Subcutaneous preadipocyte (primary cell): ENCODE results near the gene KCNN1. TPM values are rescaled to one million over a fixed set of nuclear protein-coding genes. Genes with fewer than 3 reads are reported as not detected.

Experiments
- small RNA-seq: library from RNA; depleted of rRNA; stranded (forward); fragments of <200 nt; gene quantifications from one replicate; pipeline ENCODE3, GENCODE V24; 2012
- total RNA-seq: library from RNA; depleted of rRNA; stranded (reverse); fragments of >200 nt; gene quantifications from 2 replicates; pipeline ENCODE4 v1.2.3, GENCODE V29; 2012

Gene KCNN1
- not detected in 2 replicates for total RNA-seq

GRCh38 chr19:17966550-17967256 lies at the start of gene KCNN1:
Gene KCNN1 (plus strand): TSS chr19:17967107. CDS start chr19:17973889, 6,782 bp downstream.

DNA sequence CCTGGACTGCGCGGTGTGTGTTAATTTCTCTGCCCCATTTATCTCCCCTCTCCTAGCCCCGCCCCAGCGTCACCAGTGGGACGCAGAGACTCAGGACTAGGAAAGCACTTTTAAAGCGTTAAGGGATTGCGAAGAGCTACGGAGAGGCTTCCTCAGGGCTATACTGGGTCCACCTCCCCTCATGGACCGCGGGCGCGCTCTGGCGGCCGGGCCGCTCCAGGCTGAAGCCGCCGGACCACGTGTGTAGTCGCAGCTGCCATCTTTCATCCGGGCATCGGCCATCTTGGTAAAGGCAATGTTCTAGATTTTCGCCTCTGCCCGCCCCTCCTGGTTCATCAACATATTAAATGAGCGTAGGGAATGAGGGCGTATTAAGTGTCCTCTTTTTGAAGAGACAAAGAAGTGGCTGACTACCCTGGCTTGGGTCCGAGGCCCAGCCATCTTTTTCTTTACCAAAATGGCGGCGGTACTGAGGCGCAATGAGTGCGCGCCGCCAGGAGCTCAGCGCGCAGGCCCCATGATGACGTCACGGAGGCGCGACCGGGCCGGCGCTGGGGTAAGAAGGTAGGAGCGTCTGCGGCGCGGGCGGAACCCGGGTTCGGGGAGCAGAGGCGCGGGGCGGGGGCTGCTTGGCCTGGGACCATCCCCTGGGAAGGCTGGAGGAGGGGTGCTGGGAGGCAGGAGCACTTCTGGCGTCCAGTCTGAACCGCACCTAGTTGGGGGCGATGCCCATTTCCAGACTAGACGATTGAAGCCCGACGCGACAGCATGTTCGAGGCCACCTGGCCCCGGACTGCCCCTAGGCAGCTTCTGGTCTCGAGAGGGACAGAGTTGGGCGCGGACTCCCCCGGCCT lies 34.2 kb upstream of the KCNN1 start, which contains the start of gene CCDC124:
TSS of gene CCDC124 (plus strand) at position 531 of the 854 bp plus-strand sequence. CDS start 3,406 bp downstream, outside the sequence.

DNA sequence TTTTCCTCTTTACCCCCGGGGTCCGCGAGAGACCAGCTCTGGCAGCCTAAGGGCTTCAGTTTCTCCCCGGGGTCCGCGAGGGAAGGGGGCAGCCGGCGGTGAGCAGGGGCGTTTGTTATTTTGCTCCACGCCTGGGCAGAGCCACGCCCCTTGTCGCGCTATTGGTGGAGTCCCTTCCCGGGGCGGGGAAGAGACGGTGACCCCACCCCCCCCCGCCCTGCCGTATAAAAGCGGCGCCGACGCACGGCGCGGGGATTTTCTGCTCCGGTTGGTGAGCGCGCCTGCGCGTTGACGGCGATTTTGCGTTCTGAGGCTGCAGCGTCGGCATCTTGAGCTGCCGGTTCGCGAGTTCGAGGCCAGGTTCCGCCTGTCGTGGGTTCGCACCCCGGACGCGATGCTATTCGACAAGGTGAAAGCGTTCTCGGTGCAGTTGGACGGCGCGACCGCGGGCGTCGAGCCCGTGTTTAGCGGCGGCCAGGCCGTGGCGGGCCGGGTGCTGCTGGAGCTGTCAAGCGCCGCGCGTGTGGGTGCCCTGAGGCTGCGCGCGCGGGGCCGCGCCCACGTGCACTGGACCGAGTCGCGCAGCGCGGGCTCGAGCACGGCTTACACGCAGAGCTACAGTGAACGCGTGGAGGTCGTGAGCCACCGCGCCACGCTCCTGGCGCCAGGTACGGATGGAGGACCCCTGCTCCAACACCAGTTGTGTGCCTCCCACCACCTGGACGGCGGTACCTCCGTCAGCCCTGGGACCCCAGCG lies 41.2 kb downstream of the KCNN1 start, which contains the start of gene ARRDC2:
TSS of gene ARRDC2 (plus strand) at position 254 of the 757 bp plus-strand sequence. CDS start at position 395, 141 bp downstream.

Small RNA genes lying within 50 kb of the gene (small RNA-seq; reads per million reads assigned to genes)
- gene RNA5SP468: not detected

Other genes starting within 250 kb of the KCNN1 start
- 25.4 and 29.7 TPM in 2 replicates for gene MAP1S, start 247.6 kb upstream of the KCNN1 start, total RNA-seq
- 0.73 and 1.2 TPM in 2 replicates for gene FCHO1, start 215.6 kb upstream of the KCNN1 start, total RNA-seq
- not detected in 2 replicates for gene B3GNT3, start 172.0 kb upstream of the KCNN1 start, total RNA-seq
- not detected in 2 replicates for gene INSL3, start 145.6 kb upstream of the KCNN1 start, total RNA-seq
- gene JAK3, start 119.1 kb upstream of the KCNN1 start, total RNA-seq: 0.78 and 2.2 TPM in 2 replicates
- gene RPL18A, start 107.2 kb upstream of the KCNN1 start, total RNA-seq: 931 and 1,160 TPM in 2 replicates
- gene SLC5A5, start 95.2 kb upstream of the KCNN1 start, total RNA-seq: not detected in 2 replicates
- gene CCDC124, start 34.1 kb upstream of the KCNN1 start, total RNA-seq: 28.7 and 30.5 TPM in 2 replicates
- 7.3 and 13.1 TPM in 2 replicates for gene ARRDC2, start 41.1 kb downstream of the KCNN1 start, total RNA-seq
- under 0.01 TPM in 1 of 2 replicates, not detected in the other for gene IL12RB1, start 119.8 kb downstream of the KCNN1 start, total RNA-seq
- gene MAST3, start 130.7 kb downstream of the KCNN1 start, total RNA-seq: 1.8 and 2.5 TPM in 2 replicates
- 20.2 and 25.0 TPM in 2 replicates for gene PIK3R2, start 186.1 kb downstream of the KCNN1 start, total RNA-seq
- 29.1 and 30.9 TPM in 2 replicates for gene IFI30, start 206.7 kb downstream of the KCNN1 start, total RNA-seq
- gene MPV17L2, start 226.1 kb downstream of the KCNN1 start, total RNA-seq: 8.1 and 10.9 TPM in 2 replicates
- gene RAB3A, start 236.9 kb downstream of the KCNN1 start, total RNA-seq: 1.1 and 1.2 TPM in 2 replicates